Measurements from ENCODE around the gene MICAL2.

The MICAL2 gene

DNA sequence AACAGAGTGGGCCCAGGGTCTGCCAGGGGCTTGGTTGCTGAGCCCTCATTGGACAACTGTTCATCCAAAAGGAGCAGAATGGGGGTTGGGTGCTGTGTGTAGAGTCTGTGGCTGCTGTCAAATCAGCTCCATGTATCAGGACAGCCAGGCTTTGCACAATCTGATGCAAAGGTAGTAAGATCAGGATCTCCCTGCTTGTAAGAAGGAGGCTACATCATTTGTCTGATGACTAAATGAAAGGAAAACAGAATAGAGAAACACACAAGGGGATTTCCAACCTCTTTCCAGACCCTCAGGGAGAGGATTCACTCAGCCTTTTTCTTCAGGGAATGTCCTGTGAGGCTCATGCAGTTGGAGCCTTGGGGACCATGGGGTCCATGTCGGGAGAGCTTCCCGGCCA is 7.2 kb downstream of the MICAL2 start:
- peak; percentile 64 for DNase-seq

DNA sequence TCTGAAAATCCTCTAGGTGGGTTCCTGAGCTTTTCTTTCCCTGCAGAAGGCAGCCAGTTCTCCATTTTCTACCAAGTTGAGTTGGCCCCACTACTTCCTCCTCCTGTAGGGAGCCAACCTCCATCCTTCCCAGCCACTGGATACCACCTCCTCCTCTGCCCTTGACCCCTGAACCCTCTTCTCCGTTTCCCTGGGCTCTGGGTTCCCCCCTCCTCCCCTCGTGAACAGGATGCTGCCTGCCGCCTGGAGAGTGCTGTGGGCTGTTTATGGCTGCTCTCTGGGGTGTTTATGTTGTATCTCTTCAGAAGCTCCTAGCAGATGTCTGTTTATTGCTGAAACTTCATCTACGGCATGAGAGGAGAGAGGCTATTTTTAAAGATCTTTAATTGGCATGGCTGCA is 8.6 kb downstream of the MICAL2 start:
- DNase-seq = peak; percentile 30

DNA sequence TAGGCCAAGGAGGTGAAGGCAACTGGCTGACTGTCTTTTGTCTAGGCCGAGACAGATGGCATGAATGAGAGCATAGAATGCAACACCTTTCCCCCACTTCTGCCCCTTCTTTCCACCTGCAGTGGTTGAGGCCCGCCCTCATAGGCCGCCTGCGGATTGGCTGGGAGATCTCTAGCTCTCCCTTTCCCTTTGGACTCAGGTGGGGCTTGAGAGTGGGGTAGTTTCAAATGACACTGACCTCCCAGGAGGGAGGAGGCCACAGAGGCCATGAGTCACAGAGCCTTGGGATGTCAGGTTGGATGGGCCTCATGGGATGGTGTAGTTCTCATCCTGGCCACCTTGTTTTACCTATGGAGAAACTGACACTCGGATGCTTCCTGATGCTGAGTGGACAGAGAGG is 9.1 kb downstream of the MICAL2 start:
- no peak for DNase-seq

DNA sequence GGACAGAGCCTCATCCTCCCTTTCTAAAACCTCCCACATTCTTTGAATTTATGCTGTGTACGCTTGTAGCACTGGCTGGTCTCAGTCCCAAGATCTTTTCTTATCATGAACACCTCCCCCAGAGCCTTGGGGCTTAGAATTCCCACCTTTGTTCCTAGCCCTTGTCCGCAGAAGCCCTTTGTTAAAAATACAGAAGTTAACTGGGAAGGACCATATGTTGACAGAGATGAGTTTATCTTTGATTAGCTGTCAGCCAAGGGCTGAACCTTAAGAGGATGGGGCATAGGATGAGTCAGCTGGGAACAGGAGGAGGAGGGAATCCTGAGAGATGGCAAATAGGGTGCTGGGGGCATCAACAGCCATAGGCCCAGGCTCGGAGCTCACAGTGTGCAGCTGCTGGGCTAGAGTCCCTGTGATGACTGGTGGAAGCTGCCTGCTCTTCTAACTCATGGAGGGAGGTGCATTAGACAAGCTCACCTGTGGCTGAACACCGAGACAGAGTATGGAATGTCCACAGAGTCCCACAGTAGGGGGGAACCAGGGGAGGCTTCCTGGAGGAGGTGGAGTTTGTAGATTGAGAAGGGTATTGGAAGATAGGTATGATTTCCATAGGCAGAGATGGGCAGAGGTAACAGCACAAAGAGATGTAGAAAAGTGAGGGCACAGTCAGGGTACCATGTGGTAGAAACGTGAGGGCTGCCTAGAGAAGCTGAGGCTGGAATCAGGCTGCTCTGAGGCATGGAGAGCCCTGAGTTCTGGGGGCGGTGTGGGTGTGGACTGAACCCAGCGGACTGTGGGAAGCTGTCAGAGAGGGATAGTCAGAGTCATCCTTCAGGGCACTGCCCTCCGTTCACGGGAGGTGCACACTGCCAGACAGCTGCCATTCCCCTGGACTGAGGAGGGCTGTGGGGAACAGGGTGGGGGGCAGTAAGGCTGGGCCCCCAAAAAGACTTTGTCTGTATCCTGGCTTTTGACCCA is 9.9 kb downstream of the MICAL2 start:
- DNase-seq = peak; percentile 27

DNA sequence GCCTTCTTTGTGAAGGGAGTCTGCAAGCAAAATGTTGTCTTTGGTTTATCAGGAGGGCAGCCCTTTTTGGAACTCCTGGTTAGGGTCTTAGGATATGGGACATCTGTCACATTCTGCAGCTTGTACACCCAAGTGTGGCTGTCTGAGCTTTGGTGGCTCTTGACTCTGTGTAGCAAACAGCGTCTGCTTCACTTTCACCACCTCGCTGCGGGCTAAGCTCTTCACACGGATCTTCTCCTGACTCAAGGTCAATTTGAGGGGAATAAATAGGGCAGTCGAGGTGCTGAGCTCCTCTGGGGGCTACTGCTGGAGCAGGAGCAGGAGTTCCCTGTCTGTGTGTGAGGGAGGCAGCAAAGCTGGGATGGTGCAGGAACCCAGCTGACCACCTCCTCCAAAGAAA is 10.6 kb downstream of the MICAL2 start:
- no peak for DNase-seq

DNA sequence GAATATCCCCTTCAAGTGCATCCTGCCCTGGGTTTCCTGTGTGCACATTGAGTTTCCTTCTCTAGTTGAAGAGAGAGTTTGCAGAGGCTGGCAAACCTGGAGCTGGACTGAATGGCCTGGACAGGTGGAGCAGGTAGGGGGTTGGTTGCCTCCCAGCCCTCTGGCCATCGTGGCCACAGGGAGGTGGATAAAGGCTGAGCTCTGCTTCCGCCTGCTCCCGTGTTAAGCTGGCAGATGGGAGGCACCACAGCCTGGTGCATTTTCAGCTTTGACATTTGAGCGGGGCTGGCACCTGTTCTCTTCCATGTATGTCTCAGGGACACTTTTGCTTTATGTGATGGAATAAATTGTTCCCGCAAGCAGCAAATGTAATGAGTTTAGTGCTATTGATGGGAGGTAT is 11.1 kb downstream of the MICAL2 start:
- no peak for DNase-seq

DNA sequence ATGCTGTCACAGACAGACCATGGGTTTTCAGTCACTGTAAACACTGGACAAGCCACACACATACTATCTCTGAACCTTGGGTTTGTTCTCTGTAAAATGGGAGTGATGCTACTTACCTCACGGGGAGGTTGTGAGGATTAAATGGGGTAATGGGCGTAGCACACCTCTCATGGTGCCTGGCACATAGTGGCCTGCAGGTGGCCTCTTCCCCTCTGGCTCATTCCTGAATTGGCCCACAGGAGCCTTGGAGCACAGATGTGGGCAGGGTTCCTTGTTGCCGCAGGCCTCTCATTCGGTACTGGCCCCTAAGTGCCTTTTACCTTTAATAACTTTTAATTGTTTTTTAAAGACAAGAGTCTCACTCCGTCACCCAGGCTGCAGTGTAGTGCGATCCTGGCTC is 11.7 kb downstream of the MICAL2 start:
- no peak for DNase-seq

DNA sequence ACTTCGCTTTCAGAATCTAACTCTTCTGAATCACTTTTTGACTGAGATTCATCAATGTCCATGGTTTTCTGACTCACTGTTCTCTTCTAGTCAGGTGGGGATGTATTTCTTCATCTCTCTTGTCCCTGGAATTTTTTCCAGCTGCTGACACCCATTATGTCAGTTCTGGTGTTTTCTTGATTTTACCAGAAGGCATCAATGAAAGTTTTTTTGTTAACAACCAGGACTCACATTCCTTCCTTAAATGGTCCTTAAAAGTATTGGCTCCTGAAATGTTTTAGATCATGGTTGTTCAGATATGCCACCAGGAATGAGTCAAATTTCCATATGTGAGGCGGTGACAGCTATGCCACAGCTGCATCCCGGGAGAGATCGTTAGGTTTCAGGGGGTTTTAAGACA is 12.9 kb downstream of the MICAL2 start:
- peak; percentile 41 for DNase-seq

DNA sequence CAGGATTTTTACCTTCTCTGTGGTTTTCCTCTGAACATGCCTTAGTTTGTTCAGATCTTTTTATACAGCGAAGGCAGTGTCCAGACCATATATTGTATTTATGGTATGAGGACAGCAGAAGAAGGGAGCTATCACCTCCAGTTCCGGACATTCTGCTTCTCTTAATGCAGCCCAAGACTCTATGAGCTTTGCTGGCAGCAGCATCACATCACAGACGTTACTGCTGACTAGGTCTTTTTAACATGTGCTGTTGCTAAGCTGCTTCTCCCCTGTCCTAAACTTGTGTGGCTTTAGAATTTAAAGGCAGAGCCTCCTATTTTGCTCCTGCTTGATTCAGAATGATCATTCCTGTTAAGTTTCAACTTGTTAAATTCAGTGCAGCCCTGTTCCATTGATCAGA is 13.4 kb downstream of the MICAL2 start:
- no peak for DNase-seq

DNA sequence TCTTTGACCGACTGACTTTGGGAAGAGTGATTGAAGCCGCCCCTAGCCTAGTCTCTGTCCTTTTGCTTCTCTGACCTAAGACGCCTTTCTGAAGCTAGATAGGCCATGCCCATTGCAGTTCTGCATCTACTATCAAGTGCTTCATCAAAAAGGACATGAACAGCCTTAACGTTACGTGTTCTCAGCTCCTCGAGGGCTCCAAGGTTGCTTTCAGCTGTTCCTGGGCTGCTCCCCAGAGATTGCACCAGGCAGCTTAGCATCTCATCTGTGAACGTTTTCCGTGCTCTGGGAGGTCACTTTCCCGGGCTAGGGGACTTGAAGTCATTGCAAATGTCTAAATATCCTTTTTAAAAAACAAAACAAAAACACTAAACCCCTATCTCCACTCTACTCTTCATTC is 13.9 kb downstream of the MICAL2 start:
- no peak for DNase-seq

DNA sequence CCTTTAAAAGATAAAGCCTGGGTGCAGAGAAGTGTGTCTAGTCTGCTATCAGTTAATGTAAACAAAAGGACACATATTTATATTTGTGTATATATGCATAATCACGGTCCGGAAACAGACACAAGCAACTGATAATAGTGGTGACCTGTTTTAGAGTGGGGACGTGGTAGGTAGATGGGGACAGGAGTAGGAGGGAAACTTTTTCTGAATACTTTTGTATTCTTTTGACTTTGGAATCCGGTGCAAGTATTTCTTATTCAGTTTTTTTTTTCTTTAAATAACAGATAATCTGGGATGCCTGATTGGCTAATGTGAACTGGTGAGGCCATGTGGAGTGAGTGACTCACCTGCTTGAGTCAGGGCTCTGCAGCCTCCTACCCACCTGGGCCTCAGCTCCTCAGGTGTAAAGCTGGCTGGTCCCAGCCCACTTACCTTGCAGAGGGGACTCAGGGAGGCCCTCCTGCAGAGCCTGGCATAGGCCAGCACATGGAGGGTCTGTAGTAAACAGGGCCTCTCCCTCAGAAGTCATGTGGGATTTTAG is 15.3 kb downstream of the MICAL2 start:
- no peak for DNase-seq

DNA sequence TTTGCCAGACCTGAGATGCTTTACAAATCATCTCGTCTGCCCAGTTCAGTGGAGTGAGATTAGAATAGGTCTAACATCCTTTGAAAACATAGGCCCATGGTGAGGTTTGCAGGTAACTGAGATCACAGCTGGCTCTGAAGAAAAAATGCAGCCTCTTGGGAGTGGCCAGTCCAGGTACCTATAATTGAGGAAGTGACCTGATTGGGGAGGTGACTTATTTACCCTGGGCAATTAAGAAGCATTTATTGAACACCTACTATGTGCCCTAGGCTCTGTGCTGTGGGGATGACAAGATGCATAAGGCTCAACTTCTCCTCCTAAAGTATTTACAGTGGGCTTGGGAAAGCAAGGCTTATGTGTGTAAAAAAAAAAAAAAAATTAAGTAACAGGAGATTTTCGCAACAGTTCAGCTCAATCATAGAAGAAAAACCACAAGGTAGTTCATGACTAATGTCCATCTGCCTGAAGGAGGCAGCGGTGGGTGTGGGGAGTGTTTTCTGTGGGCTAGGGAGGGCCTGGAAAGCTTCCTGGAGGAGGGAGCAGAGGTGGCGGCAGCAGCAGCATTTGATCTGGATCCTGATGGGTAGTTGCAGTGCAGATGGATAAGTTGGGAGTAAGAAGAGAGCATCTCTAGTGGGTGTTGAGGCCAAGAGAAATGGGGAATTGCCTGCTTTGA is 16.1 kb downstream of the MICAL2 start:
- DNase-seq = peak; percentile 73

DNA sequence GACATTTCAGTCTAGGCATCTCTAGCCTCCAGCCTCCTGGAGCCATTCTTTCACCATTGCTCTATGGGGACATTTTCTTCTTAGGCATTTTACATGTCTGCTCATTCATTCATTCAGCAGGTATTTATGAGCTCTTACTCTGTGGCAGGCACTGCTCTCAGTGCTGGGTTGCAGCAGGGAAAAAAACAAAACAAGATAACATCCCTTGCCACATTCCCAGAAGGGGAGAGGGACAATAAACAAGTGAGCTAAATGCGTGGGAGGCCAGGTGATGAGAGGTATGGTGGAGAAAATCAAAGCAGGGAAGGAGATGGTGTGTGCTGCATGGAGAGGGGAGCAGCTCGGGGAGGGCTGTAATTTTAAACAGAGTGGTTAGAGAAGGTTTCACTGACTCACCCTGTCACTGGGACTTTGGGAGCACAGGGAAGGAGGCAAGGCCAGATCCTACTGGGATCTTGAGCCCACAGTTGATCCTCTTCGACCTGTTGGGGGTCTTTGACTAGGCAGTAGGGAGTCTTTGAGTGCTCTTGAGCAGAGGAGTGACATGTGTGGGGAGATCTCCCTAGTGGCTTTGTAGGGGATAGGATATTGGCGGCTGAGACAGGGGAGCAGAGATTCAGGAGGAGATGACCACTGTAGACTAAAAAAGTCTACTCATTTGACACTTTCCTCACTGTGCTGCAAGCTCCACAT is 17.0 kb downstream of the MICAL2 start:
- DNase-seq = no peak

DNA sequence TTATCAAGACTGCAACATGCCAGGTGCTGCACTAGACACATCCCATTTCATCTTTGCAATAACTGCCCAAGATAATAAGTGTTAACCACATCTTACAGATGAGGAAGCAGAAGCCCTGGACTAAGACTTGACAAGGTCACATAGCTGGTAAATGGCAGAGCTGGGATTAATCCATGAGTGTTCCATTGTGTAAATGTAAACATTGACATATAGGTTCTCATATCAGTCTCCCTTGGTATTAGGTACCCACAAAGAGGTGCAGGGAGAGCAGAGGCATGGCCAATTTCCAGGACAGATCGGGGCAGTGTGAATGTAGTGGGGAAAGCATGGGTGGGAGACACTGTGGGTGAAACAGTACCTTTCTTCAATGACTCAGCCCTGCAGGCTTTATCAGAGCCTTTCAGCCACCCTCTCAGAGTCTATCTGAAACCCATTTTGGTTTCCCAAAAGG is 17.9 kb downstream of the MICAL2 start:
- no peak for DNase-seq

DNA sequence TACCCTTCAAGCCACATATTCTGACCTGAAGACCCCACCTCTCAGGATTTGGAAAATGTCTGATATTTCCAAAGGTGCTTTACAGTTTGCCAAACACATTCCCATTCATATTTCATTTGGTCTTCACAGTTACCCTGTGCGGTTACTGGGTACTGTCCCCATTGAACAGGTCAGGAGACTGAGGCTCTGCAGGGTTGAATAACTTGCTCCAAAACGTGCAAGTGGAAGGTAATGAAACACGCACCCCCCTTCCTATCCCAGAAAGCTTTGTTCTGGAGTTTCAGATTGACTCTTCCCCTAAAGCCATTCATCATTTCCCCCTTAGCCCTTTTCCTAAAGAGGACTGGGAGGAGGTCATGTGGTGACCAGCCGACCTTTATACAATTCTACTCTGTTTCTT is 18.8 kb downstream of the MICAL2 start:
- peak; percentile 50 for DNase-seq

DNA sequence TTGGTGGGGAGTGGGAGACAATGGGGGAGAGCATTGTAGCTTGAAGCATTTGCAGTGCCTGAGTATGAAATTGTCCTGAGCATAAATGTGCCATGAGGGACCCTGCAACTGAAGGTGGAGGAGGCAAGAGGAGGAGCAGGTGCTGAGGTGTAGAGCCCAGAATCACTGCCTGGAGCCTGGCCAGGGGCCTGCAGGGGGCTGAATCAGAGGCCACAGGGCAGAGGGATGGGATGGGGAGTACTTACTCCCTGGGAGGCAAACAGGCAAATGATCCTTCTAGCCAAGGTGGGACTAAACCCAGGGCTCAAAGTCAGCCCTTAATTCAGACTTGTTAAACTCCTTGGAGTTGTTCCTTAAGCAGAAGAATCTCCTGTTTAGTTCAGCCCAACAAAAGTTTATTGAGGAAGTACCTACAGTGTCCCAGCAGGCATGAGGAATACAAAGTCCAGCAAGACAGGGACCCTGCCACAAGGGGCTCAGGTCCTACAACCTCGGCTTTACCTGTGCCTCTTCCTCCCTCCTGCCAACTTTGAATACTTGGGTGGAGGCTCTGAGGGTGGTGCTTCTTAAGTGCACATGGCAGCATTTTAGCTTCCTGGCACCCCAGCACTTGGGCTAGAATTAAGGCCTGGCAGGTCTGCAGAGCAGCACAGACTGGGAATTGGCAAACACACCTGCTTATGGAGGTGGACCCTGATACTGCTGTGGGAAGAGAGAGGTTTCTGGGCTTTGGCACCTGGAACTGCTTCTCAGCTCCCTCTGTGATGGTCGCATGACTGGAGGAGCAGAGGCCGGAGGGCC is 20.0 kb downstream of the MICAL2 start:
- no peak for DNase-seq

DNA sequence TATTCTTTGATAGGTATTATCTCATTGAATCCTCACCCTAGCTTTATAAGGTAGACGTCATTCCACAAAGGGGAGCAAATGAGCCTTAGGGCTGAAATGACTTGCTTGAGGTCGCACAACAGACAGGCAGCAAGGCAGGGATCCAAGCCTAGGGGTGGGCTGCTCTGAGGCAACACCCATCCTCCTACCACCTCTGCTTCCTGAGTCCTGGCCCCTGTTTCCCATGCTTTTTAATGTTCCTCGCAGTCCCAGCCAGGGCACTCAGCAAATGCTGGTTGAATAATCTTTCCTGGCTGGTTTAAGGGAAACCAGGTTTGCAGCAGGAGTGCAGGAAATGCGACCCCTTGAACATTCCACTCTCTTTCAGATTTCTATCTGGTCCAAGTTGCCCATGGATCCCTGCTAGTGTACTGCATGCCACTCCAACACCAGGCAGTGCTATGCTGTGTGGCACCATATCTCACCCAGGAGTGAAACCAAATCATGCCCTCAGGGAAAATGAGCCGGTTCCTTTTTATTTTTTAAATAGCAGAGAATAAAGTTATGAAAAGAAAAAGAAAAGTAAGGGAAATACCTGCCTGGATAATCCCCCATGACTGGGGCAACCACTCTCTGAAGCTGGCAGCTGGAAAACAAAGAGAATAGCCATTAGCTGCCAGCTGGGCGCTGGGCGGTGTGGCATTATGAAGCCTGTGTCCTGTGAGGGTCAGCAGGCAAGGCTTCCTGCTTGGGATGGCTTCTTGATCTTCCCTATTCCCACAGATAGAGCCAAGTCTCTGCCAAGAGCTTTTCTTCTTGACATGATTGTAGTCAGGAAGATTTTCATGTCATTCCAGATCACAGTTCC is 21.8 kb downstream of the MICAL2 start:
- DNase-seq = no peak

DNA sequence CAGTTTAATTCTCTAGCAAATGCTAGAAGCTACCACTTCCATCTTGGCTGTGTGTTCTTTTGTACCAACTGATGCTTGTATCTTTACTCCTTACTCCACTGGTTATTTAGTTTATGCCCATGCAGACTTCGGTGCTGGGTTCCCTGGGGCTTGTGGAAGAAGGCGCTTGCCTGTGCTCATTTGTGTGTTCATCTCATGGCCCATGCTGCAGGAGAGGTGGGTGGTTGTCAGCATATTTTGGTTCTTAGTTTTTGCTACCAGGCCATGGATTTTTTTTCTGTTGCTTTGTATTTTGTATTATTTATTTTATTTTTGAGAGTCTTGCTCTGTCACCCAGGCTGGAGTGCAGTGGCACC is 22.4 kb downstream of the MICAL2 start:
- no peak for DNase-seq

DNA sequence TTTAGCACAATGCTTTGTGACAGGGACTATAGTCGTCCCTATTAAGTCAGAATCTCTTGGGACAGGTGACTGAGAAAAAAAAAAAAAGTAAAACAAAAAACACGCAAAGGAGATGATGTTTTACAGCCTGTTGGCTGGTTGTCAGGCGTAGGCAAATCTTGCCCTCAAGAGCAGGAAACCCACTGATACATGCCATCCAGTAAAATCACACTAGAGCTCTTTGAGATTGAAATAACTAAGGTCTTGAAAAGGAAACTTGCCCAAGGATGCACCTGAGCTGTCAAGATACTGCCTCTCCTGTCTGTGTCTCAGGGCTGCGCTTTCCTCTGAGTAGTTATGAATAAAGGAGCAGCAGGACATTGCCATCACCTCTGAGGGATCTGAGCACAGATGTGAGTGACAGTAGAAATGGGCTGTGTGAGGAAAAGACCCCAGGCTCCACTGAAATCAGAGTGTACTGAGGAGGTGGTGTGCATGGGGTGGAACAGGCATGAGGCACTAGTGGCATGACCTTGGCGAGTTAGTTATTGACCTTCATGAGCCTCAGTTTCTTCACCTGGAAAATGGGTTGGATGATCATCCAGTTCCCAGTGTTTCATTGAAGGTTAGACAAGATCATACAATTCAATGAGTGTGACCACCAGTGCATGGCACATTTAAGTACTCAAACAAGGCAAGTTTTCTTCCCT is 23.3 kb downstream of the MICAL2 start:
- DNase-seq = no peak

DNA sequence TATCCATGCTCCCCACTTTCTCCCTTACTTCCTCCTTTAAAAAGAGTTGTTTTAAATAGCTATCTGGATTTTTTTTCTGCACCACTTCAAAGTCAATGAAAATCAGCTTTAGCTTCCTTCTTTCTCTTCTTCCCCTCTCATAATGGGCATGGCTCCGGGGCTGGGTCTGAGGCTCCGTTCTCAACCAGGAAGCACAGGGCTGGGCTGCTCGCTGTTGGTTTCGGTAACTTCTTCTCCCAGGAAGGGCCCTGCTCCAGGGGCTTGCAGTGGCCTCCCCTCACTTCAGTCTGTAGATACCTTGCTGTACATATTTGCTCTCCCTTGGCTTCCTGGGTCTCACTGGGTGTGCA is 23.8 kb downstream of the MICAL2 start:
- DNase-seq = peak; percentile 72

DNA sequence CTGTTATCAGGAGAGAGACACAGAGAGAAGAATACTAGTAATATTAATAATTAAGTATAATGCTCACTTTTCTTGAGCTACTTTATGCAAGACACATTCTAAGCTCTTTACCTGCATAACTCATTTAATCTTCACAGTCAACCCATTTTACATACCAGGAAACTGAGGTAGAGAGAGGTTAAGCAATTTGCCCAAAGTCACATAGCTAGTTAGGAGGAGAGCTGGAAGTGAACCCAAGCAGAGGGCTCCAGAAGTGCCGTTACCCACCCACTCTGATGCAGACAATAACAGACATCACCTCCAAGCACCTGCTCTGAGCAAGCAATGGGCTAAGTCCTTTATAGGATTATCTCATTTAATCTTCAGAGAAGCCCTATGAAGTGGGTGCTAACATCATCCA is 24.8 kb downstream of the MICAL2 start:
- no peak for DNase-seq

Measured in suppressor macrophage treated with lipopolysaccharide for 4 hours (primary cell).